PC-3 (cell line): ENCODE measurements around the gene DAO.

Source experiments
- EZH2phosphoT487 ChIP-seq: fragments of 300-600 bp; sonication (generic); IDR thresholded peaks from 2 replicates; pipeline ENCODE4 v1.6.1; 2018; ENCODE audit warnings: mild to moderate bottlenecking, antibody characterized with exemption, low read length, borderline replicate concordance
- TF ChIP-seq, protein P1 (sequence below): fragments of 300-600 bp; sonication (generic); conservative IDR thresholded peaks from 2 replicates; pipeline ENCODE4 v1.5.1; 2017; ENCODE audit warnings: antibody characterized with exemption, low read depth, mild to moderate bottlenecking, low read length

DNA sequence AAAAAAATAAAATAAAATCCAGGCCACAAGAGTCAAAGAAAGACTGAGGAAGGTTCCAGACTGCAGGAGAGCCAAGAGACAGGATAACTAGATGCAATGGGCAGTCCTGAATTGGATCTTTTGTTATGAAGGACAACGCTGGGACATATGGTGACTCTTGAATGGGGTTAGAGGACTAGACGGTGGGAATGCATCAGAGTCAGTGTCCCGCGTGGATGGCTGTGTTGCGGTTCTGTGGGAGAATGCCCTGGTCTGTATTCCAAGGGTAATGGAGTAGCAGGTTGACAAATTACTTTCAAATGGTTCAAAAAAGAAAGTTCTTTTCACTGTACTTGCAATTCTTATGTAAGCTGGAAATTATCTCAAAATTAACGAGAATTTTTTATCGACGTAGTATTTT is 42.7 kb upstream of the DAO start:
- TF ChIP-seq, protein P1, sequence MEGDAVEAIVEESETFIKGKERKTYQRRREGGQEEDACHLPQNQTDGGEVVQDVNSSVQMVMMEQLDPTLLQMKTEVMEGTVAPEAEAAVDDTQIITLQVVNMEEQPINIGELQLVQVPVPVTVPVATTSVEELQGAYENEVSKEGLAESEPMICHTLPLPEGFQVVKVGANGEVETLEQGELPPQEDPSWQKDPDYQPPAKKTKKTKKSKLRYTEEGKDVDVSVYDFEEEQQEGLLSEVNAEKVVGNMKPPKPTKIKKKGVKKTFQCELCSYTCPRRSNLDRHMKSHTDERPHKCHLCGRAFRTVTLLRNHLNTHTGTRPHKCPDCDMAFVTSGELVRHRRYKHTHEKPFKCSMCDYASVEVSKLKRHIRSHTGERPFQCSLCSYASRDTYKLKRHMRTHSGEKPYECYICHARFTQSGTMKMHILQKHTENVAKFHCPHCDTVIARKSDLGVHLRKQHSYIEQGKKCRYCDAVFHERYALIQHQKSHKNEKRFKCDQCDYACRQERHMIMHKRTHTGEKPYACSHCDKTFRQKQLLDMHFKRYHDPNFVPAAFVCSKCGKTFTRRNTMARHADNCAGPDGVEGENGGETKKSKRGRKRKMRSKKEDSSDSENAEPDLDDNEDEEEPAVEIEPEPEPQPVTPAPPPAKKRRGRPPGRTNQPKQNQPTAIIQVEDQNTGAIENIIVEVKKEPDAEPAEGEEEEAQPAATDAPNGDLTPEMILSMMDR: no peak
- no peak for TF ChIP-seq EZH2phosphoT487
